GM21381 (cell line): Measurements from ENCODE around the gene NUDT8.
"Not testable (repeated sequence)": the region's sequence is repeated elsewhere in the genome, so short reads cannot be mapped to it uniquely, and the experiment has no call there.

Experiments
- ATAC-seq: cut with Tn5 transposase; IDR thresholded peaks from one replicate; pipeline ENCODE4 v1.9.1; 2021; ENCODE audit warnings: mild to moderate bottlenecking, moderate library complexity; ENCODE audit not compliant: unreplicated experiment

Gene NUDT8

GRCh38 chr11:67596753-67597300, 32.9 kb downstream of the NUDT8 start:
- ATAC-seq, result no peak

- ATAC-seq, result no peak
Observed at GRCh38 chr11:67594480-67594879, 35.3 kb downstream of the NUDT8 start.

GRCh38 chr11:67593565-67593905, 36.2 kb downstream of the NUDT8 start:
- ATAC-seq, result no peak

GRCh38 chr11:67592880-67593564, 36.7 kb downstream of the NUDT8 start:
- ATAC-seq, result no peak

- ATAC-seq, result not testable (repeated sequence)
Observed at GRCh38 chr11:67588899-67589415, 40.8 kb downstream of the NUDT8 start.

- peak; percentile 21 for ATAC-seq
Observed at GRCh38 chr11:67588136-67588503, 41.6 kb downstream of the NUDT8 start.

GRCh38 chr11:67586568-67587250, 43.0 kb downstream of the NUDT8 start:
- no peak for ATAC-seq

GRCh38 chr11:67585911-67586310, 43.8 kb downstream of the NUDT8 start:
- no peak for ATAC-seq

GRCh38 chr11:67584881-67585873, 44.6 kb downstream of the NUDT8 start:
- no peak for ATAC-seq

GRCh38 chr11:67584205-67584880, 45.4 kb downstream of the NUDT8 start:
- ATAC-seq, result no peak

- peak; percentile 60 for ATAC-seq
Observed at GRCh38 chr11:67583247-67584204, 46.2 kb downstream of the NUDT8 start, which contains the start of gene GSTP1. GSTP1 (plus strand) TSS chr11:67583812; CDS start chr11:67583844, 32 bp downstream.

- ATAC-seq, result no peak
Observed at GRCh38 chr11:67582011-67582410, 47.7 kb downstream of the NUDT8 start.

GRCh38 chr11:67581469-67581868, 48.3 kb downstream of the NUDT8 start:
- no peak for ATAC-seq

- ATAC-seq, result no peak
Observed at GRCh38 chr11:67577951-67578350, 51.8 kb downstream of the NUDT8 start.
